ENCODE measurements around the gene TLR2.
"Not testable (repeated sequence)": the region's sequence is repeated elsewhere in the genome, so short reads cannot be mapped to it uniquely, and the experiment has no call there.

TLR2 gene

GRCh38 chr4:153663667-153664066 is 20.4 kb upstream of the TLR2 start:
- no peak overlapping the region for H3K4me3 ChIP-seq (ENCODE audit: low read depth, low read length)
- no peaks in the 10 kb centered on the region for H3K4me1 ChIP-seq
- no peak for TF ChIP-seq CTCF (IDR thresholded peaks at IDR 0.05)
- H3K36me3 ChIP-seq (ENCODE audit: control insufficient read depth, insufficient read depth, low read length), result no peaks in the 10 kb centered on the region
- no peak overlapping the region for H3K4me2 ChIP-seq (ENCODE audit: low read length)
- no peak overlapping the region for H3K9ac ChIP-seq
- H3K79me2 ChIP-seq, result no peaks in the 10 kb centered on the region
- H3K27me3 ChIP-seq (ENCODE audit: control insufficient read depth, insufficient read depth, low read length), result no peaks in the 10 kb centered on the region
- H3K9me3 ChIP-seq (ENCODE audit: control insufficient read depth, low read length), result no peaks in the 10 kb centered on the region
- no peak overlapping the region for H2AFZ ChIP-seq
- H3K27ac ChIP-seq, result no peak overlapping the region

GRCh38 chr4:153666505-153666904 is 17.6 kb upstream of the TLR2 start:
- H3K27me3 ChIP-seq (ENCODE audit: control insufficient read depth, insufficient read depth, low read length); H3K9me3 ChIP-seq (ENCODE audit: control insufficient read depth, low read length); H3K9ac ChIP-seq; H3K36me3 ChIP-seq (ENCODE audit: control insufficient read depth, insufficient read depth, low read length); H3K79me2 ChIP-seq; H2AFZ ChIP-seq; H3K4me1 ChIP-seq; H3K4me2 ChIP-seq (ENCODE audit: low read length); H3K4me3 ChIP-seq (ENCODE audit: low read depth, low read length); H3K27ac ChIP-seq: not testable (repeated sequence)

GRCh38 chr4:153668647-153669046 is 15.4 kb upstream of the TLR2 start:
- no peaks in the 10 kb centered on the region for H3K4me1 ChIP-seq
- H3K27me3 ChIP-seq (ENCODE audit: control insufficient read depth, insufficient read depth, low read length), result no peaks in the 10 kb centered on the region
- TF ChIP-seq CTCF (IDR thresholded peaks at IDR 0.05), result no peak
- no peak overlapping the region for H3K4me2 ChIP-seq (ENCODE audit: low read length)
- no peak overlapping the region for H3K9ac ChIP-seq
- no peaks in the 10 kb centered on the region for H3K9me3 ChIP-seq (ENCODE audit: control insufficient read depth, low read length)
- H3K36me3 ChIP-seq (ENCODE audit: control insufficient read depth, insufficient read depth, low read length), result no peaks in the 10 kb centered on the region
- no peak overlapping the region for H3K4me3 ChIP-seq (ENCODE audit: low read depth, low read length)
- no peaks in the 10 kb centered on the region for H3K79me2 ChIP-seq
- H2AFZ ChIP-seq, result no peak overlapping the region
- H3K27ac ChIP-seq, result no peak overlapping the region

- no peaks in the 10 kb centered on the region for H3K4me1 ChIP-seq
- H3K4me2 ChIP-seq (ENCODE audit: low read length), result no peak overlapping the region
- no peak overlapping the region for H2AFZ ChIP-seq
- H3K36me3 ChIP-seq (ENCODE audit: control insufficient read depth, insufficient read depth, low read length), result no peaks in the 10 kb centered on the region
- no peak overlapping the region for H3K27ac ChIP-seq
- no peak overlapping the region for H3K9ac ChIP-seq
- H3K4me3 ChIP-seq (ENCODE audit: low read depth, low read length), result no peak overlapping the region
- H3K79me2 ChIP-seq, result no peaks in the 10 kb centered on the region
- H3K9me3 ChIP-seq (ENCODE audit: control insufficient read depth, low read length), result no peaks in the 10 kb centered on the region
- H3K27me3 ChIP-seq (ENCODE audit: control insufficient read depth, insufficient read depth, low read length), result no peaks in the 10 kb centered on the region
- no peak for TF ChIP-seq CTCF (IDR thresholded peaks at IDR 0.05)
Measured at GRCh38 chr4:153669838-153670237, 14.2 kb upstream of the TLR2 start.

- H3K36me3 ChIP-seq (ENCODE audit: control insufficient read depth, insufficient read depth, low read length), result no peaks in the 10 kb centered on the region
- no peak overlapping the region for H3K4me2 ChIP-seq (ENCODE audit: low read length)
- TF ChIP-seq CTCF (IDR thresholded peaks at IDR 0.05), result no peak
- no peak overlapping the region for H2AFZ ChIP-seq
- no peak overlapping the region for H3K27ac ChIP-seq
- H3K9me3 ChIP-seq (ENCODE audit: control insufficient read depth, low read length), result no peaks in the 10 kb centered on the region
- no peaks in the 10 kb centered on the region for H3K4me1 ChIP-seq
- no peak overlapping the region for H3K4me3 ChIP-seq (ENCODE audit: low read depth, low read length)
- no peak overlapping the region for H3K9ac ChIP-seq
- no peaks in the 10 kb centered on the region for H3K79me2 ChIP-seq
- H3K27me3 ChIP-seq (ENCODE audit: control insufficient read depth, insufficient read depth, low read length), result no peaks in the 10 kb centered on the region
Measured at GRCh38 chr4:153676486-153676885, 7.6 kb upstream of the TLR2 start.

All from parathyroid adenoma (tissue), 2 donors.